HepG2 (cell line): ENCODE data around the gene KRTAP12-1. TPM values are rescaled to one million over a fixed set of nuclear protein-coding genes. Genes with fewer than 3 reads are reported as not detected.

Experiments
- ATAC-seq: fragments of 200-7000 bp; cut with Tn5 transposase; 3 replicates; pipeline ENCODE4 v1.9.1; 2020; ENCODE audit warnings: mild to moderate bottlenecking, moderate library complexity
- BruUV-seq: library from RNA; stranded (reverse); fragments of 400-500 nt; replicated peaks from 2 replicates; lab custom pipeline; 2021; lab: Mats Ljungman, UMichigan
- CTCF ChIA-PET: fragments of 300-600 bp; formaldehyde crosslinking; extraction: SDS; loops from one replicate; lab custom pipeline; 2021; ENCODE audit warnings: low total read pairs, inconsistent platforms, low intra/inter-chr PET ratio; lab: Yijun Ruan, JAX
- POLR2A ChIA-PET: fragments of 350-600 bp; sonication (Branson Sonifier 250); formaldehyde crosslinking; loops from one replicate; lab custom pipeline; 2020; ENCODE audit warnings: antibody characterized with exemption, inconsistent platforms; lab: Yijun Ruan, JAX
- DNase-seq: peaks from one replicate; pipeline ENCODE4 v3.0.0-alpha.2; 2015; ENCODE audit warnings: low spot score
- FAIRE-seq: peaks from 3 replicates; lab custom pipeline; 2011; peaks lifted over from hg19 to GRCh38; lab: Jason Lieb, UNC
- H2AFZ ChIP-seq: one replicate; pipeline ENCODE4 v1.6.1; 2011; ENCODE audit warnings: low read length, inconsistent platforms
- H3K27ac ChIP-seq: fragments of 300-600 bp; 3 replicates; pipeline ENCODE4 v1.8.0; 2011; ENCODE audit warnings: mixed run types, mild to moderate bottlenecking, mixed read lengths, low read length, inconsistent platforms; ENCODE audit not compliant: insufficient read depth; ENCODE audit errors: extremely low read length
- H3K27me3 ChIP-seq, 2 experiments: fragments of 200-600 bp in 1 of 2; 2 replicates in 1 of 2; 3 replicates in 1 of 2; pipeline versions ENCODE4 v1.6.0 to v1.8.0; 2011; ENCODE audit warnings: low read length in 2 of 2, mild to moderate bottlenecking in 2 of 2, moderate library complexity in 2 of 2, inconsistent platforms in 1 of 2; ENCODE audit not compliant: insufficient read depth in 2 of 2, control insufficient read depth in 1 of 2
- H3K36me3 ChIP-seq, 2 experiments: fragments of 200-600 bp in 1 of 2; replicated peaks in 1 of 2; 2 replicates in 1 of 2; 3 replicates in 1 of 2; pipeline versions ENCODE4 v1.5.1 to v1.8.0; 2011; ENCODE audit warnings: low read length in 2 of 2, inconsistent platforms in 1 of 2; ENCODE audit not compliant: insufficient read depth in 2 of 2, control insufficient read depth in 1 of 2
- H3K4me1 ChIP-seq: 2 replicates; pipeline ENCODE4 v1.5.1; 2012; ENCODE audit warnings: low read length, inconsistent platforms; ENCODE audit not compliant: insufficient read depth
- H3K4me2 ChIP-seq: 2 replicates; pipeline ENCODE4 v1.6.0; 2011; ENCODE audit warnings: low read depth, low read length, inconsistent platforms
- H3K4me3 ChIP-seq, 3 experiments: fragments of 200-600 bp in 1 of 3; sonication (generic), shearing (Covaris generic) in 1 of 3; replicated peaks in 1 of 3; 2 replicates each; pipeline ENCODE4 v1.5.1; 2011 to 2016; ENCODE audit warnings: low read length in 3 of 3, inconsistent platforms in 2 of 3, low read depth in 2 of 3, mild to moderate bottlenecking in 2 of 3, control low read depth in 1 of 3, mixed read lengths in 1 of 3; ENCODE audit not compliant: insufficient read depth in 1 of 3
- H3K79me2 ChIP-seq: one replicate; pipeline ENCODE4 v1.6.1; 2011; ENCODE audit warnings: low read length, inconsistent platforms; ENCODE audit not compliant: insufficient read depth
- H3K9ac ChIP-seq: 2 replicates; pipeline ENCODE4 v1.6.0; 2011; ENCODE audit warnings: mild to moderate bottlenecking, low read depth, low read length, inconsistent platforms; ENCODE audit not compliant: insufficient read depth
- H3K9me3 ChIP-seq: 2 replicates; pipeline ENCODE4 v1.5.1; 2012; ENCODE audit warnings: mild to moderate bottlenecking, low read length
- H4K20me1 ChIP-seq: 2 replicates; pipeline ENCODE4 v1.6.0; 2011; ENCODE audit warnings: inconsistent platforms, mild to moderate bottlenecking, low read length, moderate library complexity; ENCODE audit not compliant: insufficient read depth
- ATF7 ChIP-seq, 2 experiments: fragments of 450-650 bp in 1 of 2; sonication (generic) in 1 of 2; formaldehyde crosslinking in 1 of 2; IDR thresholded peaks; 2 replicates each; pipeline versions ENCODE4 v1.4.0 to v1.6.1; 2016 to 2020; ENCODE audit warnings: antibody characterized with exemption in 1 of 2, mild to moderate bottlenecking in 1 of 2, missing genetic modification reagents in 1 of 2
- CEBPB ChIP-seq: IDR thresholded peaks from 2 replicates; pipeline ENCODE4 v1.6.1; 2011; ENCODE audit warnings: low read depth, low read length, improper control_type of control experiment, borderline replicate concordance
- ISX ChIP-seq: sonication (generic); formaldehyde crosslinking; conservative IDR thresholded peaks from 2 replicates; pipeline ENCODE4 v1.5.0; 2020; ENCODE audit warnings: missing genetic modification reagents
- MEF2D ChIP-seq: sonication (generic); formaldehyde crosslinking; IDR thresholded peaks from 2 replicates; pipeline ENCODE4 v1.5.1; 2020; ENCODE audit warnings: mild to moderate bottlenecking, missing genetic modification reagents
- PHF21A ChIP-seq: sonication (generic); formaldehyde crosslinking; IDR thresholded peaks from 2 replicates; pipeline ENCODE4 v1.5.0; 2020; ENCODE audit warnings: mild to moderate bottlenecking, missing genetic modification reagents
- RAD51 ChIP-seq: fragments of 450-650 bp; IDR thresholded peaks from 2 replicates; pipeline ENCODE4 v1.6.1; 2016; ENCODE audit warnings: borderline replicate concordance
- SIX1 ChIP-seq: sonication (generic); formaldehyde crosslinking; IDR thresholded peaks from 2 replicates; pipeline ENCODE4 v1.4.0; 2020; ENCODE audit warnings: missing genetic modification reagents, borderline replicate concordance
- U2AF1 ChIP-seq: fragments of 200-400 bp; formaldehyde crosslinking; optimal IDR thresholded peaks from 2 replicates; pipeline ENCODE3; 2017; ENCODE audit warnings: mild to moderate bottlenecking, low read depth, low read length
- ZC3H13 ChIP-seq: sonication (generic); formaldehyde crosslinking; IDR thresholded peaks from 2 replicates; pipeline ENCODE4 v1.8.1; 2023; ENCODE audit warnings: mild to moderate bottlenecking, missing genetic modification reagents, moderate library complexity
- ZNF275 ChIP-seq: sonication (generic); formaldehyde crosslinking; IDR thresholded peaks from 2 replicates; pipeline ENCODE4 v1.8.0; 2022; ENCODE audit warnings: missing genetic modification reagents, mild to moderate bottlenecking, inconsistent platforms, borderline replicate concordance
- ZNF598 ChIP-seq: sonication (generic); formaldehyde crosslinking; IDR thresholded peaks from 2 replicates; pipeline ENCODE4 v1.5.1; 2020; ENCODE audit warnings: mild to moderate bottlenecking, missing genetic modification reagents, borderline replicate concordance
- ZNF607 ChIP-seq: sonication (generic); formaldehyde crosslinking; IDR thresholded peaks from 2 replicates; pipeline ENCODE4 v1.5.1; 2020; ENCODE audit warnings: missing genetic modification reagents, mild to moderate bottlenecking, borderline replicate concordance
- ZNF687 ChIP-seq: sonication (generic); formaldehyde crosslinking; IDR thresholded peaks from 2 replicates; pipeline ENCODE4 v1.5.1; 2020; ENCODE audit warnings: mild to moderate bottlenecking, missing genetic modification reagents, moderate library complexity
- ZNF724P ChIP-seq: sonication (generic); formaldehyde crosslinking; IDR thresholded peaks from 2 replicates; pipeline ENCODE4 v1.8.0; 2022; ENCODE audit warnings: missing genetic modification reagents, borderline replicate concordance
- WGBS: methylation state at CpG from one replicate; pipeline ENCODE4 v1.1.6; 2017; ENCODE audit warnings: low lambda C conversion rate; 5-methylcytosine and 5-hydroxymethylcytosine counted together
- in situ Hi-C: cut with HindIII; loops from 2 replicates; pipeline ENCODE4 v1.10.0; 2017; ENCODE audit warnings: low pct_unique_long_range_greater_than_20kb; ENCODE audit not compliant: extremely low pct_ligation_motif_present
- intact Hi-C: fragments of 100-400 bp; cut with micrococcal nuclease; formaldehyde crosslinking; loops from one replicate; pipeline ENCODE4 v1.10.0; 2022; ENCODE audit not compliant: unreplicated experiment
- polyA plus RNA-seq, 8 experiments: library from polyadenylated mRNA; depleted of rRNA in 3 of 8; stranded (reverse) in 7 of 8; unstranded in 1 of 8; fragments of >200 nt; fragmentation: Illumina TruSeq in 4 of 8; extraction: Trizol in 4 of 8; gene quantifications; 2 replicates each; pipeline versions ENCODE4 v1.2.1 to v1.2.3, GENCODE V29; 2011 to 2016; ENCODE audit warnings: low read depth in 4 of 8, missing spikeins in 1 of 8, mixed read lengths in 1 of 8; ENCODE audit not compliant: insufficient read depth in 1 of 8
- total RNA-seq, 5 experiments: library from RNA; depleted of rRNA; stranded (reverse); fragments of >200 nt; fragmentation: Illumina TruSeq; extraction: Trizol; gene quantifications; 2 replicates each; pipeline ENCODE4 v1.2.3, GENCODE V29; 2016; ENCODE audit warnings: low read depth in 1 of 5

The KRTAP12-1 gene
- total and polyA plus RNA-seq, 2 of the 13 experiments (the other 11 are each of a cell fraction or from before 2014, with no cell fraction given), result not detected

- no peak overlapping the region for H3K27ac ChIP-seq
- 63% methylated on average over 5 of the region's 5 CpGs for WGBS
- no peak for FAIRE-seq
- H3K4me2 ChIP-seq, result no peak overlapping the region
- in situ Hi-C loops (no loop called here), intact Hi-C loops (no loop called here)
- no peak for DNase-seq
- H3K4me1 ChIP-seq, result no peaks in the 10 kb centered on the region
- no peaks in the 10 kb centered on the region for H3K9me3 ChIP-seq
- H3K4me3 ChIP-seq, result no peak overlapping the region
- H2AFZ ChIP-seq, result no peak overlapping the region
- CTCF ChIA-PET, result no interaction called here
- POLR2A ChIA-PET, result no interaction called here
- no peaks in the 10 kb centered on the region for H3K36me3 ChIP-seq
- H3K9ac ChIP-seq, result no peak overlapping the region
- no peaks in the 10 kb centered on the region for H4K20me1 ChIP-seq
- ATAC-seq, result no peak
- BruUV-seq, result no TSS peak
- peaks cover 0 to 14% of the 10 kb centered on the region in 2 experiments; a peak in 1 of 5 replicates for H3K27me3 ChIP-seq
- no peaks in the 10 kb centered on the region for H3K79me2 ChIP-seq
- TF ChIP-seq ZNF607 (CRISPR knock-in tag), result no peak
- TF ChIP-seq ZNF598 (CRISPR knock-in tag), result no peak
- no peak for TF ChIP-seq CEBPB
- no peak for TF ChIP-seq RAD51
- no peak for TF ChIP-seq ATF7 (IDR thresholded peaks at IDR 0.05)
- no peak for TF ChIP-seq ATF7 (CRISPR knock-in tag; IDR thresholded peaks at IDR 0.05)
- TF ChIP-seq MEF2D (CRISPR knock-in tag), result no peak
- no peak for TF ChIP-seq U2AF1
- TF ChIP-seq ISX, result no peak
- TF ChIP-seq ZNF275 (CRISPR knock-in tag), result no peak
- no peak for TF ChIP-seq ZC3H13
- no peak for TF ChIP-seq ZNF724P (CRISPR knock-in tag)
- TF ChIP-seq SIX1 (CRISPR knock-in tag), result no peak
- TF ChIP-seq ZNF687, result no peak
- no peak for TF ChIP-seq PHF21A (CRISPR knock-in tag)
Measured at GRCh38 chr21:44722731-44723130, 40.8 kb upstream of the KRTAP12-1 start.
